Neutrophil (primary cell): ENCODE data around the gene ZNF19.

Source experiments
- H3K27ac ChIP-seq: fragments of 200-600 bp; sonication (generic); 2 replicates; pipeline ENCODE4 v1.5.1; 2016; ENCODE audit warnings: mild to moderate bottlenecking, moderate library complexity
- H3K27me3 ChIP-seq: fragments of 200-600 bp; sonication (generic); 2 replicates; pipeline ENCODE4 v1.6.0; 2016; ENCODE audit warnings: mild to moderate bottlenecking
- H3K36me3 ChIP-seq: fragments of 200-600 bp; sonication (generic); 2 replicates; pipeline ENCODE4 v1.5.1; 2017
- H3K4me1 ChIP-seq, 2 experiments: fragments of 200-600 bp in 1 of 2; sonication (generic) in 1 of 2; 1 replicate in 1 of 2; 2 replicates in 1 of 2; pipeline versions ENCODE4 v1.5.1 to v1.6.1; 2013 to 2016; ENCODE audit warnings: low read depth in 1 of 2, low read length in 1 of 2, mild to moderate bottlenecking in 1 of 2, moderate library complexity in 1 of 2; ENCODE audit not compliant: control insufficient read depth in 1 of 2, insufficient read depth in 1 of 2
- H3K4me3 ChIP-seq, 2 experiments: fragments of 200-600 bp in 1 of 2; sonication (generic) in 1 of 2; 1 replicate in 1 of 2; 2 replicates in 1 of 2; pipeline ENCODE4 v1.5.1; 2013 to 2016; ENCODE audit warnings: low read depth in 1 of 2, low read length in 1 of 2, mild to moderate bottlenecking in 1 of 2, moderate library complexity in 1 of 2
- H3K9me3 ChIP-seq: fragments of 200-600 bp; sonication (generic); 2 replicates; pipeline ENCODE4 v1.5.1; 2016
- CTCF ChIP-seq: fragments of 200-600 bp; sonication (generic); IDR thresholded peaks from 2 replicates; pipeline ENCODE4 v1.5.1; 2016; ENCODE audit warnings: antibody characterized with exemption

Gene ZNF19

GRCh38 chr16:71467810-71468209 is 21.3 kb downstream of the ZNF19 start:
- no peak overlapping the region for H3K27ac ChIP-seq
- no peaks in the 10 kb centered on the region for H3K4me1 ChIP-seq
- H3K4me3 ChIP-seq = no peak overlapping the region
- H3K36me3 ChIP-seq = no peaks in the 10 kb centered on the region
- H3K9me3 ChIP-seq = no peaks in the 10 kb centered on the region
- peaks cover 29% of the 10 kb centered on the region for H3K27me3 ChIP-seq
- TF ChIP-seq CTCF = no peak

GRCh38 chr16:71464231-71464630 is 24.9 kb downstream of the ZNF19 start:
- no peak overlapping the region for H3K4me3 ChIP-seq
- no peak overlapping the region for H3K27ac ChIP-seq
- peaks cover 36% of the 10 kb centered on the region for H3K27me3 ChIP-seq
- TF ChIP-seq CTCF = no peak
- peaks cover 7 to 10% of the 10 kb centered on the region in 2 experiments for H3K4me1 ChIP-seq
- no peaks in the 10 kb centered on the region for H3K9me3 ChIP-seq
- H3K36me3 ChIP-seq = no peaks in the 10 kb centered on the region

- H3K27ac ChIP-seq = peak within 1 kb of the TSS; percentile 37
- peaks cover 7 to 10% of the 10 kb centered on the region in 2 experiments for H3K4me1 ChIP-seq
- H3K36me3 ChIP-seq = no peaks in the 10 kb centered on the region
- H3K27me3 ChIP-seq = peaks cover 36% of the 10 kb centered on the region
- no peak for TF ChIP-seq CTCF
- peak within 1 kb of the TSS; percentile 69 to 70 for H3K4me3 ChIP-seq
- no peaks in the 10 kb centered on the region for H3K9me3 ChIP-seq
Measured at GRCh38 chr16:71461686-71462648, 27.2 kb downstream of the ZNF19 start, which contains the start of gene ZNF23. Gene ZNF23, minus strand, starts transcription at chr16:71462247. Its CDS starts 5,451 bp downstream, at chr16:71456796.

- no peak for TF ChIP-seq CTCF
- Histone ChIP-seq H3K27ac (no peak overlapping the region), H3K4me3 (no peak overlapping the region)
Measured at GRCh38 chr16:71460941-71461340, 28.2 kb downstream of the ZNF19 start.

GRCh38 chr16:71460236-71460635 is 28.9 kb downstream of the ZNF19 start:
- Histone ChIP-seq H3K27ac (no peak overlapping the region), H3K4me3 (no peak overlapping the region), H3K9me3 (no peaks in the 10 kb centered on the region), H3K36me3 (no peaks in the 10 kb centered on the region), H3K4me1 (peaks cover 7 to 10% of the 10 kb centered on the region in 2 experiments), H3K27me3 (peaks cover 31% of the 10 kb centered on the region)
- TF ChIP-seq CTCF = no peak

More at GRCh38 chr16:71460941-71461340, 28.2 kb downstream of the ZNF19 start:
- Histone ChIP-seq H3K4me1 (peaks cover 7 to 10% of the 10 kb centered on the region in 2 experiments), H3K27me3 (peaks cover 31% of the 10 kb centered on the region), H3K36me3 (no peaks in the 10 kb centered on the region), H3K9me3 (no peaks in the 10 kb centered on the region)
